CD8-positive, alpha-beta memory T cell (primary cell): Measurements from ENCODE around the gene RAVER1. TPM values are rescaled to one million over a fixed set of nuclear protein-coding genes. Genes with fewer than 3 reads are reported as not detected.

Experiments used
- CTCF ChIA-PET: fragments of 350-600 bp; sonication (Branson Sonifier 250); formaldehyde crosslinking; loops from one replicate; lab custom pipeline; 2021; ENCODE audit warnings: antibody characterized with exemption; lab: Charles Lee
- POLR2A ChIA-PET: fragments of 350-600 bp; sonication (Branson Sonifier 250); formaldehyde crosslinking; loops from one replicate; lab custom pipeline; 2021; ENCODE audit warnings: antibody characterized with exemption; lab: Charles Lee
- DNase-seq, 5 donors: peaks; one replicate each; pipeline versions ENCODE4 v3.0.0 to v3.0.0-alpha.2; 2020 to 2022; ENCODE audit warnings: mixed read lengths in 1 of 5
- H3K27ac ChIP-seq: one replicate; pipeline ENCODE4 v1.7.0; 2013; ENCODE audit warnings: low read depth, mild to moderate bottlenecking, low read length, moderate library complexity
- H3K27me3 ChIP-seq: 2 replicates; pipeline ENCODE4 v1.7.0; 2013; ENCODE audit warnings: low read length, mild to moderate bottlenecking; ENCODE audit not compliant: insufficient read depth, poor library complexity, severe bottlenecking
- H3K36me3 ChIP-seq: 2 replicates; pipeline ENCODE4 v1.7.0; 2013; ENCODE audit warnings: mild to moderate bottlenecking, low read length, moderate library complexity; ENCODE audit not compliant: insufficient read depth
- H3K4me1 ChIP-seq: 2 replicates; pipeline ENCODE4 v1.7.0; 2013; ENCODE audit warnings: mild to moderate bottlenecking, low read length, moderate library complexity; ENCODE audit not compliant: insufficient read depth
- H3K4me3 ChIP-seq: 2 replicates; pipeline ENCODE4 v1.7.0; 2013; ENCODE audit warnings: mild to moderate bottlenecking, low read length
- H3K9me3 ChIP-seq: 2 replicates; pipeline ENCODE4 v1.7.0; 2013; ENCODE audit warnings: mild to moderate bottlenecking, low read length
- H3K27ac Mint-ChIP-seq, 8 donors: one replicate each; pipeline ENCODE4 v1.8.0; 2020 to 2021; ENCODE audit warnings: mixed read lengths in 8 of 8, mild to moderate bottlenecking in 6 of 8, inconsistent platforms in 3 of 8, moderate library complexity in 3 of 8
- H3K27me3 Mint-ChIP-seq, 2 donors: one replicate each; pipeline ENCODE4 v1.8.0; 2020 to 2021; ENCODE audit warnings: mixed read lengths in 2 of 2, mild to moderate bottlenecking in 1 of 2, moderate library complexity in 1 of 2
- H3K36me3 Mint-ChIP-seq, 3 donors: one replicate each; pipeline ENCODE4 v1.8.0; 2020 to 2021; ENCODE audit warnings: mixed read lengths in 3 of 3, inconsistent platforms in 1 of 3, mild to moderate bottlenecking in 1 of 3
- H3K4me1 Mint-ChIP-seq, 3 donors: one replicate each; pipeline ENCODE4 v1.8.0; 2020 to 2021; ENCODE audit warnings: mixed read lengths in 3 of 3, inconsistent platforms in 1 of 3, mild to moderate bottlenecking in 1 of 3
- H3K4me3 Mint-ChIP-seq, 7 donors: one replicate each; pipeline ENCODE4 v1.8.0; 2020 to 2021; ENCODE audit warnings: mixed read lengths in 7 of 7, mild to moderate bottlenecking in 6 of 7, moderate library complexity in 4 of 7, inconsistent platforms in 2 of 7
- H3K9me3 Mint-ChIP-seq, 5 donors: one replicate each; pipeline ENCODE4 v1.8.0; 2020 to 2022; ENCODE audit warnings: mixed read lengths in 5 of 5, mild to moderate bottlenecking in 3 of 5, moderate library complexity in 2 of 5, inconsistent platforms in 1 of 5
- polyA plus RNA-seq: library from polyadenylated mRNA; unstranded; fragments of 300-500 nt; fragmentation: Illumina TruSeq; gene quantifications from one replicate; pipeline ENCODE4 v1.2.3, GENCODE V29; 2021
- total RNA-seq, 2 experiments: library from RNA; stranded (reverse); gene quantifications; one replicate each; pipeline ENCODE4 v1.2.3, GENCODE V29; 2021

RAVER1 gene
- total and polyA plus RNA-seq, 3 experiments from 2014 or later = 24.1 to 98.5 (median 91.5) TPM

DNA sequence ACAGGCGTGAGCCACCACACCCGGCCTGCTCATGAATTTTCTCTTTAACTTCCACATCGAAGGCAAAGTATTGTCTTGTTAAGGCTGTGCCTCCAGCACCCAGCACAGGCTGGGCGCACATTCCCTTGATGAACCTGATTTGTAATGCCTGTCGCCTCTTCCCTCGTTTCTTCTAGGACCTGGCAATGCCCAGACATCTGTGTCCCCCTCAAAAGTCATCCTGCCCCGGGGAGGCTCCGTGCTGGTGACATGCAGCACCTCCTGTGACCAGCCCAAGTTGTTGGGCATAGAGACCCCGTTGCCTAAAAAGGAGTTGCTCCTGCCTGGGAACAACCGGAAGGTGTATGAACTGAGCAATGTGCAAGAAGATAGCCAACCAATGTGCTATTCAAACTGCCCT is 58.7 kb downstream of the RAVER1 start:
- H3K36me3 ChIP-seq = no peaks in the 10 kb centered on the region
- Mint-ChIP-seq H3K27ac (peak overlapping the region in 7 of 8 donors; percentile 6 to 99 (median 48)), H3K27me3 (peaks cover 0 to 1% of the 10 kb centered on the region in 2 donors), H3K9me3 (no peaks in the 10 kb centered on the region), H3K36me3 (peaks cover 0 to 29% (median 2%) of the 10 kb centered on the region in 3 donors), H3K4me1 (peaks cover 36 to 58% (median 39%) of the 10 kb centered on the region in 3 donors), H3K4me3 (peak overlapping the region in 2 of 7 donors; percentile 12 to 47)
- no peaks in the 10 kb centered on the region for H3K9me3 ChIP-seq
- H3K4me3 ChIP-seq = no peak overlapping the region
- peaks cover 19% of the 10 kb centered on the region for H3K4me1 ChIP-seq
- no peak overlapping the region for H3K27ac ChIP-seq
- CTCF ChIA-PET = interaction anchor here (1.7 to 11.0 kb wide), 3 partner anchors 16 to 112 kb away, joined by 4 to 355 read pairs (median 71); partner anchors contain the start of genes ICAM5 and TYK2
- POLR2A ChIA-PET = interaction anchor here (0.5 kb wide), 1 partner anchor 10 kb away, joined by 5 read pairs; no protein-coding TSS in a partner anchor
- H3K27me3 ChIP-seq = no peaks in the 10 kb centered on the region
- no peak for DNase-seq

DNA sequence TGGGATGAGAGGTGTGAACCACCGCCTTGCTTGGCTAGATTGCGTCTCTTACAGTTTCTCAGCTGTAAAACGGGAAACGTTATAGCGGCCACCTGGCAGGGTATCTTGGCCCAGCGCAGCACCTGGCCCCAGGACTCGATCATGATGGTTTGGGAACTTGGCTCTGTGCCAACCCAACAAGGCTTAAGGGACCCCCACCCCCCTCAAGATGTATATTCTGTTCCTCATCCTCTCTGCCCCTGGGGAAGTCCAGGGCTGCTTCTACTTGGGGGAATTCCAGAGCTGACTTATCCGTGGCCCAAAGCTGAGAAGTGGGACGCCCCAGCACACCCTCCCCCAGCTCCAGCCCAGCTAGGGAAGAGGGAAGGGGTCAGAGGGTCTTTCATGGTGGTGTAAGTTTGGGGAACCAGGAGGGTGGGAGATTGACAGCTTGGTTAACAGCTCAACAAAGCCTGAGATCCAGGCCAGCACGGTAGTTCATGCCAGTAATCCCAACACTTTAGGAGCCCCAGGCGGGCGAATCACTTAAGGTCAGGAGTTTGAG is 61.7 kb downstream of the RAVER1 start:
- Histone ChIP-seq H3K27ac (peak overlapping the region; percentile 87), H3K36me3 (no peaks in the 10 kb centered on the region), H3K4me1 (peaks cover 21% of the 10 kb centered on the region), H3K27me3 (no peaks in the 10 kb centered on the region), H3K4me3 (peak overlapping the region; percentile 76), H3K9me3 (no peaks in the 10 kb centered on the region)
- Mint-ChIP-seq H3K27me3 (peaks cover 0 to 2% of the 10 kb centered on the region in 2 donors), H3K9me3 (no peaks in the 10 kb centered on the region), H3K27ac (peak overlapping the region; percentile 90 to 99 (median 95)), H3K4me1 (peaks cover 26 to 51% (median 31%) of the 10 kb centered on the region in 3 donors), H3K36me3 (peaks cover 0 to 13% (median 0%) of the 10 kb centered on the region in 3 donors), H3K4me3 (peak overlapping the region; percentile 83 to 94 (median 87))
- DNase-seq = peak in 3 of 5 donors; percentile 28 to 68 (median 58)
- ChIA-PET POLR2A (interaction anchor here (0.6 to 3.2 kb wide), 6 partner anchors 17 to 128 kb away, joined by 4 to 47 read pairs (median 7); partner anchors contain the start of genes ICAM4, ICAM5 and TYK2), CTCF (interaction anchor here (0.7 to 11.0 kb wide), 16 partner anchors 8 to 207 kb away, joined by 3 to 355 read pairs (median 5); partner anchors contain the start of genes ICAM5, RAVER1 and TYK2)

GRCh38 chr19:10270616-10271394 is 62.5 kb downstream of the RAVER1 start, which contains the start of gene ICAM1:
TSS of gene ICAM1 (plus strand) at chr19:10271120. CDS start at chr19:10271160, 40 bp downstream.
- Mint-ChIP-seq H3K4me1 (peaks cover 26 to 51% (median 31%) of the 10 kb centered on the region in 3 donors), H3K36me3 (peaks cover 0 to 13% (median 0%) of the 10 kb centered on the region in 3 donors), H3K27ac (peak within 1 kb of the TSS; percentile 90 to 99 (median 95)), H3K4me3 (peak within 1 kb of the TSS; percentile 83 to 94 (median 87)), H3K9me3 (no peaks in the 10 kb centered on the region), H3K27me3 (peaks cover 0 to 2% of the 10 kb centered on the region in 2 donors)
- Histone ChIP-seq H3K4me3 (peak within 1 kb of the TSS; percentile 76), H3K27ac (peak within 1 kb of the TSS; percentile 87), H3K4me1 (peaks cover 21% of the 10 kb centered on the region), H3K27me3 (no peaks in the 10 kb centered on the region), H3K9me3 (no peaks in the 10 kb centered on the region), H3K36me3 (no peaks in the 10 kb centered on the region)
- POLR2A ChIA-PET = interaction anchor here (0.5 to 3.2 kb wide), 11 partner anchors 9 to 388 kb away, joined by 3 to 47 read pairs (median 9); partner anchors contain the start of genes CDC37, ICAM4, ICAM5 and RAVER1
- CTCF ChIA-PET = interaction anchor here (0.6 to 11.0 kb wide), 25 partner anchors 8 to 363 kb away, joined by 3 to 355 read pairs (median 4); partner anchors contain the start of genes CDC37, ICAM5, RAVER1 and TYK2
- peak; percentile 61 to 81 (median 70) for DNase-seq

- ChIA-PET CTCF (interaction anchor here (0.9 to 11.0 kb wide), 17 partner anchors 9 to 158 kb away, joined by 3 to 355 read pairs (median 7); partner anchors contain the start of genes CDC37, ICAM5, RAVER1 and TYK2), POLR2A (interaction anchor here (0.5 to 3.2 kb wide), 11 partner anchors 10 to 388 kb away, joined by 3 to 47 read pairs (median 9); partner anchors contain the start of genes CDC37, ICAM4, ICAM5 and PPAN)
- peak overlapping the region; percentile 76 for H3K4me3 ChIP-seq
- peak overlapping the region; percentile 90 to 99 (median 95) for H3K27ac Mint-ChIP-seq
- H3K36me3 ChIP-seq = no peaks in the 10 kb centered on the region
- H3K4me1 Mint-ChIP-seq = peaks cover 26 to 48% (median 31%) of the 10 kb centered on the region in 3 donors
- no peaks in the 10 kb centered on the region for H3K27me3 ChIP-seq
- H3K9me3 Mint-ChIP-seq = no peaks in the 10 kb centered on the region
- H3K27me3 Mint-ChIP-seq = peaks cover 0 to 2% of the 10 kb centered on the region in 2 donors
- DNase-seq = peak; percentile 44 to 86 (median 75)
- peak overlapping the region; percentile 87 for H3K27ac ChIP-seq
- H3K4me3 Mint-ChIP-seq = peak overlapping the region; percentile 83 to 94 (median 87)
- H3K9me3 ChIP-seq = no peaks in the 10 kb centered on the region
- H3K4me1 ChIP-seq = peaks cover 21% of the 10 kb centered on the region
- H3K36me3 Mint-ChIP-seq = peaks cover 0 to 11% (median 0%) of the 10 kb centered on the region in 3 donors
Measured at GRCh38 chr19:10270180-10270615, 63.1 kb downstream of the RAVER1 start.

- no peaks in the 10 kb centered on the region for H3K9me3 ChIP-seq
- H3K27ac ChIP-seq = peak overlapping the region; percentile 87
- H3K27ac Mint-ChIP-seq = peak overlapping the region; percentile 90 to 99 (median 95)
- H3K9me3 Mint-ChIP-seq = no peaks in the 10 kb centered on the region
- peaks cover 0 to 1% of the 10 kb centered on the region in 2 donors for H3K27me3 Mint-ChIP-seq
- ChIA-PET POLR2A (interaction anchor here (0.7 to 3.2 kb wide), 10 partner anchors 10 to 164 kb away, joined by 3 to 47 read pairs (median 10); partner anchors contain the start of genes CDC37, ICAM4, ICAM5 and PPAN), CTCF (interaction anchor here (0.9 to 11.0 kb wide), 19 partner anchors 10 to 159 kb away, joined by 3 to 355 read pairs (median 5); partner anchors contain the start of genes ICAM4, ICAM5 and TYK2)
- peaks cover 26 to 43% (median 28%) of the 10 kb centered on the region in 3 donors for H3K4me1 Mint-ChIP-seq
- H3K4me1 ChIP-seq = peaks cover 21% of the 10 kb centered on the region
- no peaks in the 10 kb centered on the region for H3K27me3 ChIP-seq
- DNase-seq = peak; percentile 81 to 90 (median 83)
- H3K4me3 Mint-ChIP-seq = peak overlapping the region; percentile 83 to 94 (median 87)
- H3K36me3 ChIP-seq = no peaks in the 10 kb centered on the region
- H3K36me3 Mint-ChIP-seq = peaks cover 0 to 4% (median 0%) of the 10 kb centered on the region in 3 donors
- H3K4me3 ChIP-seq = peak overlapping the region; percentile 76
Measured at GRCh38 chr19:10269333-10270179, 63.8 kb downstream of the RAVER1 start.

GRCh38 chr19:10268071-10268470 is 65.3 kb downstream of the RAVER1 start:
- H3K4me1 ChIP-seq = peaks cover 21% of the 10 kb centered on the region
- POLR2A ChIA-PET = no interaction called here

More at GRCh38 chr19:10268071-10268470, 65.3 kb downstream of the RAVER1 start:
- Mint-ChIP-seq H3K4me3 (no peak overlapping the region), H3K27ac (no peak overlapping the region), H3K4me1 (peaks cover 21 to 37% (median 24%) of the 10 kb centered on the region in 3 donors), H3K36me3 (no peaks in the 10 kb centered on the region), H3K27me3 (peaks cover 0 to 1% of the 10 kb centered on the region in 2 donors), H3K9me3 (no peaks in the 10 kb centered on the region)
- CTCF ChIA-PET = interaction anchor here (3.7 to 11.0 kb wide), 3 partner anchors 11 to 118 kb away, joined by 14 to 355 read pairs (median 27); partner anchors contain the start of gene TYK2
- H3K36me3 ChIP-seq = no peaks in the 10 kb centered on the region
- H3K4me3 ChIP-seq = no peak overlapping the region
- no peak for DNase-seq
- no peak overlapping the region for H3K27ac ChIP-seq
- H3K27me3 ChIP-seq = no peaks in the 10 kb centered on the region
- no peaks in the 10 kb centered on the region for H3K9me3 ChIP-seq
